Measurements from ENCODE around the gene ROGDI. TPM values are rescaled to one million over a fixed set of nuclear protein-coding genes. Genes with fewer than 3 reads are reported as not detected.

The ROGDI gene, protein sequence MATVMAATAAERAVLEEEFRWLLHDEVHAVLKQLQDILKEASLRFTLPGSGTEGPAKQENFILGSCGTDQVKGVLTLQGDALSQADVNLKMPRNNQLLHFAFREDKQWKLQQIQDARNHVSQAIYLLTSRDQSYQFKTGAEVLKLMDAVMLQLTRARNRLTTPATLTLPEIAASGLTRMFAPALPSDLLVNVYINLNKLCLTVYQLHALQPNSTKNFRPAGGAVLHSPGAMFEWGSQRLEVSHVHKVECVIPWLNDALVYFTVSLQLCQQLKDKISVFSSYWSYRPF
- 28.5 and 33.3 TPM in 2 replicates for total RNA-seq

DNA sequence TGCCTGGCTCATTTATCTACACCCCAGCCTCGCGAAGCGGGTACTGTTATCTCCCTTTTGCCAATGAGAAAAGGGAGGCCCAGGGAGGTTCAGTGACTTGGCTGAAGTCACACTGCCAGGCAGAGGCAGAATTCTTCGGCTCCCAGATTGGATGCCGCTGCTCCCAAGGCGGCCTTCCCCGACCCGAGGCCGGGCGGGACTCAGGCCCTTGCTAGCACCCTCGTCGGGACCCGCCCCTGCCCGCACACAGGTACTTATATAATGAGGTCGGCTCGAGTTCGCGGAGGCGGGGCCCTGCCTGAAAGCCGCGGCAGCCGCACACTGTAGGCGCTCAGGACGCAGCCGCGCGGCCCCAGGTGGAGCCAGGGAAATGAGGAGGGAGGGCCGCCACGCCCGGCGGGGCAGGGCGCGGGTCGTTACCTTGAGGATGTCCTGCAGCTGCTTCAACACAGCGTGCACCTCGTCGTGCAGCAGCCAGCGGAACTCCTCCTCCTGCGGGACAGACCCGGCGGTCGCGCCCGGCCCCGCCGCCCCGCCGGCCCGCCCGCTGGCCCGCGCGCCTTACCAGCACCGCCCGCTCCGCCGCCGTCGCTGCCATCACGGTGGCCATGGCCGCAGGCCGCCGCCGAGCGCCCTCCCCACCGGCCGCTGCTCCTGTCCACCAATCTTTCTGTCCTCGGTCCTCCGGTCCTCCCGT lies at the start of gene ROGDI:
TSS of gene ROGDI (minus strand) at position 672 of the 697 bp plus-strand sequence. CDS start at position 610, 62 bp downstream.

DNA sequence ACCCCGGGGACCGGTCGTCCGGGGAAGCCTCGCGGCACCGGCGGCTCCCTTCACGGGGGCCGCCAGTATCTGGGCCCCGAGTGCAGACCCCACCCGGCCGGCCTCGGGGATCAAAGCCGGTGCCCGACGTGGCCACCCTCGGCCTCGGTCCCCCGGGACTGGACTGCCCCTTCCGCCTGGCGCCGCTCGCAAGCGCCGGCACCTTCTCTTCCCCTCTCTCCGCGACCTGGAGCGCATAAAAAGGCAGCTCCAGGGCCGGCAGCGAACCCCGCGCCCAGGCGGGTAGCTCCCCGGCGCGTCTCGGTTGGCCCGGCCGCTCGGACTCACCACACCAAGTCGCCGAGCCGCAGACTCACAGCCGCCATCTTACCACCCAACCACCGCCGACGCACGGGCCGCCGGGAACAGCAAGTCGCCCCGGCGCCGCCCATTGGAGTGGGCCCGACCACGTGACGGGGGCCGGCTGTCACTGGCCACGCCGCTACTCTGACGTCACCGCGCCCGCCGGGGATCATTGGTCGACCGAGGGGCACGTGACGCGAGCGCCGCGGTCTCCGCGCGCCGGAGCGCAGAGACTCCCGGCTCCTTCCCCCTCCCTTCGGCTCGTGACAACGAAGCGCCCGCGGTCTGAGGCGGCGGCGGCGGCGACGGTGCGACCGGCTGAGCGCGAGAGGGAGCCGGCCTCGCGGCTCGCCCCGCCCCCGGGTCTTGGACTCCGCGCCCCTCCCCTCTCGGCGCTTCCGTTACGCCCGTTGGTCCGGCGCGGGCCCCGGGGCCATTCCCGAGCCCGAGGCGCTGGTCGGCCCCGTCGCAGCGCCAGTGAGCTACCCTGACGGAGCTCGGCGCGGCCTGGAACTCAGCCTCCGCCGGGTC lies 44.7 kb upstream of the ROGDI start, which contains the start of the genes GLYR1 and UBN1:
TSS of gene GLYR1 (minus strand) at position 388 of the 873 bp plus-strand sequence. CDS start at position 365, 23 bp downstream.
TSS of gene UBN1 (plus strand) at position 581 of the 873 bp plus-strand sequence. CDS start 5,437 bp downstream, outside the sequence.

DNA sequence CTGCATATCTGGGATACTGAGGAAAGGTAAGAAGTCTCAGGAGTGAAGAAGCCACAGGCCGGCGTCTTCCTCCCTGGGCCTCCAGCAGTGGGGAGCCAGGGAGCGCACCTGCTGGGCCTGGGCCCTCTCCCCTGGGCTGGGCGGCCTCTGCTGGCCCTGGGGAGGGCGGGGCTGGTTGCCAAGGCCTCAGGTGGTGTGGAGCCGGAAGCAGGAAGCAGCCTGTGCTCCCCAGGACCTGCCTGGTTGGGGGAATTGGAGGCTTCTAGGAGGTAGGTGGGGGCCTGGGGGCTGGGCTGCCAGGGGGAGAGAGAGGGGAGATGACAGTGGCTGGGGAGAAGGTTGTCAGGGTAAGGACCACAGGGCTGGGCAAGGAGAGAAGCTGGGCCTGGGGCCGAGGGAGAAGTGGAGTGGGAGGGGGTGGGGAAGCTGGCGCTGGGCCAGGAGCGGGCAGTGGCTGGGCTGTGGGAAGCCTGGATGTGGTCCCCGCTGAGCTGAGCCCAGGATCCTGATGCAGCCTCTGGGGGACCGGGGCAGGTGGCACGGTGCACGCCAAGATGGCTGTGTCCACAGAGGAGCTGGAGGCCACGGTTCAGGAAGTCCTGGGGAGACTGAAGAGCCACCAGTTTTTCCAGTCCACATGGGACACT lies 7.1 kb downstream of the ROGDI start, which contains the start of gene SMIM22:
TSS of gene SMIM22 (plus strand) at position 189 of the 647 bp plus-strand sequence. CDS start at position 555, 366 bp downstream.

DNA sequence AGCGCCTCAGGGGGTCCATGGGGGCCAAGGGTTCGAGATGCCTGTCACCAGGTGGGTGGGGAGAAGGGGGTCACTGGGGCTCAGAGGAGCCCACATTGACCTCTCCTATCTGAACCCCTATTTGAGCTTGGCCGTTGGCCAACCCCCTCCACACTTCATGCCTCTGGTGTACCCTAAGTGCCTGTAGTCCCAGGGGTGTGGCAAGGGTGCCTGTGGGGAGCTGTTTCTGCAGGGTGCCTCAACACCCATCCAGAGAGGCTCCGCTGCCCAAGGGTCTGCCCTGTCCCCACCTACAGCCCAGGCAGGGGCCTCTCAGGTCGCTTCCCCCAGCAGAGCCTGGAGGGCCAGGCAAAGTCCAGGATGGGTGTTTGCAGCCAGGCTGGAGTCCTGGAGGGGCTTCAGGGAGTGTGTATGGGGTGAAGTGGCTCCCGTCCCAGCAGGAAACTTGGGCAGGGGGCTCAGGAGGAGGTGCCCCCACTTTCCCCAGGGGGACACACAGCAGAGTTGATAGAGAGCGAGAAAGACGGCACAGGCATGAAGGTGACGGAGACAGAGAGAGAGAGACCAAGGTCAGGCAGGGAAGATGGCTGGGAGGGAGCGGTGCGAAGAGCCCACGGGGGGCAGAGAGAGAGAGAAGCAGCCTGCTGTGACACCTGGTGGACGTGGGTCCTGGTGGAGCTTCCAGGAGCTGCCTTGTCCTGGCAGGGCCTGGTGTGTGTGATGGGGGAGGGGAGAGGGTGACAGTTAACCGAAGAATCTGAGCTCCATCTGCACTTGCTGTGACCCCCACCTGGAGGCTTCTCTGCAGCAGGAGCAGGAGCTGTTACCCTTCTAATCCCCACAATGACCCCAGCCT lies 14.6 kb downstream of the ROGDI start, which contains the start of gene SEPTIN12:
TSS of gene SEPTIN12 (minus strand) at position 719 of the 856 bp plus-strand sequence. CDS start at position 19, 700 bp downstream.

DNA sequence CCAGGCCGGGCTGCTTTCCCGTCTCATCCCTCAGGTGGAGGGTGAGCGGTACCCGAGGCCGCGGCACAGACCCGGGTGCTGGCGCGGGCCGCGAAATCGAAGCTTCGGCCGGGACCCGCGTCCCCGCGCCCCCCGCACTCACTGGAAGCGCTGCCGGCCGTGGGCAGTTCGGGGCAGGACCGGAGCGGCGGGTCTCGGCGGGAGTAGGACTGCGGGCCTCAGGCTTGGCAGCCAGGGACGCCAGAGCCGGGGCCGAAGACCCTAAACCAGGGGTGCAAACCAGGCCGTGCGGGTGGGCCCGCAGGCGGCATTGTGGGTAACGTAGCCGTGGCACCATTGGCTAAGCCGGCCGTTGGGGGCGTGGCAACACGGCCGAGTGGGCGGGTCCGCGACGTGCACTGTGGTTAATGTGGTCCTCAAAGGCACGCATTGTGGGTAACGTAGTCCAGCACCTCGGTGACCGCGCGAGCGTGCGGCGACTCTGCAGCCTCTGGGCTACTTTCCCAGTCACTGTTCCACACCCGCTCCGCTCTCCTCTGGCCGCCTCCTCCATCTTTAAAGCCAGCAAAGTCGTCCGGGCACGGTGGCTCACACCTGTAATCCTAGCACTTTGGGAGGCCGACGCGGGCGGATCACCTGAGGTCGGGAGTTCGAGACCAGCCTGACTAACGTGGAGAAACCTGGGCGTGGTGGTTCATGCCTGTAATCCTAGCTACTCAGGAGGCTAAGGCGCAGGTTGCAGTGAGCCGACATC lies 35.4 kb downstream of the ROGDI start, which contains the start of gene ZNF500:
TSS of gene ZNF500 (minus strand) at position 288 of the 754 bp plus-strand sequence. CDS start 1,184 bp downstream, outside the sequence.

Other genes starting within 250 kb of the ROGDI start
- not detected in 2 replicates for gene C16orf96, start 246.3 kb downstream of the ROGDI start, total RNA-seq
- 8.3 and 8.6 TPM in 2 replicates for gene UBALD1, start 187.7 kb downstream of the ROGDI start, total RNA-seq
- 24.1 and 56.4 TPM in 2 replicates for gene MGRN1, start 177.8 kb downstream of the ROGDI start, total RNA-seq
- gene NUDT16L1, start 109.1 kb downstream of the ROGDI start, total RNA-seq = 26.8 and 31.5 TPM in 2 replicates
- 32.8 and 33.3 TPM in 2 replicates for gene ANKS3, start 68.4 kb downstream of the ROGDI start, total RNA-seq
- 0.83 and 1.2 TPM in 2 replicates for gene DNAAF8, start 68.1 kb downstream of the ROGDI start, total RNA-seq
- gene ZNF500, start 35.5 kb downstream of the ROGDI start, total RNA-seq = 9.4 and 9.8 TPM in 2 replicates
- not detected in 2 replicates for gene SEPTIN12, start 14.3 kb downstream of the ROGDI start, total RNA-seq
- gene SMIM22, start 7.3 kb downstream of the ROGDI start, total RNA-seq = not detected in 2 replicates
- gene GLYR1, start 44.7 kb upstream of the ROGDI start, total RNA-seq = 48.1 and 67.9 TPM in 2 replicates
- 18.1 and 28.7 TPM in 2 replicates for gene UBN1, start 44.8 kb upstream of the ROGDI start, total RNA-seq
- gene PPL, start 134.5 kb upstream of the ROGDI start, total RNA-seq = under 0.01 and 0.05 TPM in 2 replicates
- gene SEC14L5, start 155.7 kb upstream of the ROGDI start, total RNA-seq = under 0.01 TPM in 1 of 2 replicates, not detected in the other
- gene NAGPA, start 231.3 kb upstream of the ROGDI start, total RNA-seq = 18.5 and 25.8 TPM in 2 replicates

All from smooth muscle cell of the umbilical artery (primary cell).